SH-SY5Y (cell line): Measurements from ENCODE around the gene STARD9.

Experiments used
- GATA2 ChIP-seq: IDR thresholded peaks from 2 replicates; pipeline ENCODE4 v1.6.1; 2011; ENCODE audit warnings: mild to moderate bottlenecking, low read depth, low read length
- GATA3 ChIP-seq: IDR thresholded peaks from 2 replicates; pipeline ENCODE4 v1.6.1; 2011; ENCODE audit warnings: low read depth, mild to moderate bottlenecking, low read length, moderate library complexity

DNA sequence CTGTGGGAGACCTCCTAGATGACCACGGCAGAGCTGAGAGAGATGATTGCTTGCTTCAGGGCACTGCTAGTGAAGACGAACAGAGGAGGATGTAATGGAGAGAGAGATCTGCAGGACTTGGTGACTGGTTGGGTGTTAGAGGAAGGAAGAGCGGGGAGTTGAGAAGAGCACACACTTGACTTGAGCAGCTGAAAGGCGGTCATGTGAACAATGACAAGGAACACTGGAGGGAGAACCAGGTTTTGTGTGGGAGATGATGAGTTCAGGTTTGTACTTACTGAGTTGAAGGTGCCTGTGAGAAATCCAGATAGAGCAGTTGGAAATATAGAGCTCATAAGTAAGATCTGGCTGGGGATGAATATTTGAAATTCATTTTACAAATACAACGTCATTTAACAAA is 121.2 kb downstream of the STARD9 start:
- TF ChIP-seq GATA2 (no peak), GATA3 (no peak)
